ENCODE data around the gene GALNS.
A peak's percentile ranks its signal among the peaks of the same experiment; 100 is the strongest.
"Not testable (repeated sequence)": the region's sequence is repeated elsewhere in the genome, so short reads cannot be mapped to it uniquely, and the experiment has no call there.

The GALNS gene

GRCh38 chr16:88804552-88805339, 52.0 kb downstream of the GALNS start:
- no peak for DNase-seq (ENCODE audit: low read depth)

GRCh38 chr16:88804173-88804551, 52.6 kb downstream of the GALNS start:
- no peak for DNase-seq (ENCODE audit: low read depth)

GRCh38 chr16:88803264-88803987, 53.3 kb downstream of the GALNS start, which contains the start of gene CDT1:
Gene CDT1, plus strand, starts transcription at chr16:88803789. Its CDS starts 43 bp downstream, at chr16:88803832.
- DNase-seq (ENCODE audit: low read depth), result peak; percentile 71

GRCh38 chr16:88800277-88800592, 56.5 kb downstream of the GALNS start:
- no peak for DNase-seq (ENCODE audit: low read depth)

GRCh38 chr16:88799569-88800276, 57.0 kb downstream of the GALNS start:
- no peak for DNase-seq (ENCODE audit: low read depth)

- DNase-seq (ENCODE audit: low read depth), result no peak
Measured at GRCh38 chr16:88798772-88799455, 57.8 kb downstream of the GALNS start.

- no peak for DNase-seq (ENCODE audit: low read depth)
Measured at GRCh38 chr16:88798073-88798472, 58.7 kb downstream of the GALNS start.

GRCh38 chr16:88796278-88796677, 60.5 kb downstream of the GALNS start:
- DNase-seq (ENCODE audit: low read depth), result no peak

GRCh38 chr16:88793251-88793954, 63.3 kb downstream of the GALNS start:
- no peak for DNase-seq (ENCODE audit: low read depth)

- no peak for DNase-seq (ENCODE audit: low read depth)
Measured at GRCh38 chr16:88792668-88793250, 64.0 kb downstream of the GALNS start.

- DNase-seq (ENCODE audit: low read depth), result no peak
Measured at GRCh38 chr16:88792078-88792550, 64.6 kb downstream of the GALNS start.

- DNase-seq (ENCODE audit: low read depth), result no peak
Measured at GRCh38 chr16:88790312-88791211, 66.2 kb downstream of the GALNS start.

- no peak for DNase-seq (ENCODE audit: low read depth)
Measured at GRCh38 chr16:88789594-88789993, 67.2 kb downstream of the GALNS start.

GRCh38 chr16:88788749-88789148, 68.0 kb downstream of the GALNS start:
- DNase-seq (ENCODE audit: low read depth), result not testable (repeated sequence)

GRCh38 chr16:88787579-88788314, 69.0 kb downstream of the GALNS start:
- DNase-seq (ENCODE audit: low read depth), result no peak

- peak; percentile 59 for DNase-seq (ENCODE audit: low read depth)
Measured at GRCh38 chr16:88785106-88785924, 71.4 kb downstream of the GALNS start, which contains the start of gene PIEZO1. Gene PIEZO1, minus strand, starts transcription at chr16:88785220. Its CDS starts 256 bp downstream, at chr16:88784964.

GRCh38 chr16:88784856-88785105, 72.0 kb downstream of the GALNS start:
- no peak for DNase-seq (ENCODE audit: low read depth)

GRCh38 chr16:88784074-88784855, 72.5 kb downstream of the GALNS start:
- DNase-seq (ENCODE audit: low read depth), result peak; percentile 86

All from fibroblast of gingiva (primary cell).